HG03354 (cell line): ENCODE data around the gene EBF4.
"Not testable (repeated sequence)": the region's sequence is repeated elsewhere in the genome, so short reads cannot be mapped to it uniquely, and the experiment has no call there.

Experiments used
- ATAC-seq: cut with Tn5 transposase; IDR thresholded peaks from one replicate; pipeline ENCODE4 v1.9.1; 2021; ENCODE audit warnings: mild to moderate bottlenecking; ENCODE audit not compliant: unreplicated experiment, poor library complexity, severe bottlenecking

The EBF4 gene

DNA sequence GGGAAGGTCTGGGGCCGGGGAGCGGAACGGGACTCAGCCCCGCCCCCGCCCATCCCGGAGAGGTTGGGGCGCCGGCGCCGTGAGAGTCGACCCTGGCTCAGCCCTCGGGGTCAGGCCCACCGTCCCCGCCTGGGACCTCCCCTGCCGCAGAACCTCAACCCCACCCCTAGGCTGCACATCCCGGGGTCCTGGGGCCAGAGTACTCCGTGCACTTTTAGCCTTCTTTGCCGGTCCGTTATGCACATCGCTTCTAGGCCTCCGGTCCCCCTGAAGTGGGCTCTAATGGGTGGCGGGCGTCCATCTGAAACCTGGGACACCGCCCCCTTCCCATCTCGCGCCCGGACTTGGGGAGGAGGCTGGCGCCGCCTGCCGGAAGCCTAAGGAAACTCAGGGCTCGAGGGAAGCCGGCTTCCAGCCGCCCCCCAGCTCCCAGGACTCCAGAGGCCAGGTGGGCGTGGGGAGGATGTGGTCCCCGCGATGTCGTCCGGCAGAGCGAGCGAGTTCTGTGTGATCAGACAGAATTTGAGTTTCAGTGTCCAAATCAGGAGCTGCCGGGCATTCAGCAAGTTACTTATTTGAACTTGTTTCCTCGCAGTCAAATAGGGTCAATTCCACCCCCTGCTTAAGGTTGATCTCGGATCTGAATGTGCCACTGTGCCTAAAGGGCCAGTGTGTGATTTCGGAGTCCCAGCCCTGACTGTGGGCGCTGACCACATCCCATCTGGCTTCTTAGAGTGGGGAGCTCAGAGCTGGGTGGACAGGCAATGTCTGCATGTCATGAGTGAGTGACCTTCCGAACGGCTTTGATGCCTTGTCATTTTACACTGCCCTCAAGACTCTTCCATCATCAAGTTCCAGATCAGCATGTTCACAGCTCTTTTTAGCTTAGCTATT lies 60.2 kb downstream of the EBF4 start:
- no peak for ATAC-seq

DNA sequence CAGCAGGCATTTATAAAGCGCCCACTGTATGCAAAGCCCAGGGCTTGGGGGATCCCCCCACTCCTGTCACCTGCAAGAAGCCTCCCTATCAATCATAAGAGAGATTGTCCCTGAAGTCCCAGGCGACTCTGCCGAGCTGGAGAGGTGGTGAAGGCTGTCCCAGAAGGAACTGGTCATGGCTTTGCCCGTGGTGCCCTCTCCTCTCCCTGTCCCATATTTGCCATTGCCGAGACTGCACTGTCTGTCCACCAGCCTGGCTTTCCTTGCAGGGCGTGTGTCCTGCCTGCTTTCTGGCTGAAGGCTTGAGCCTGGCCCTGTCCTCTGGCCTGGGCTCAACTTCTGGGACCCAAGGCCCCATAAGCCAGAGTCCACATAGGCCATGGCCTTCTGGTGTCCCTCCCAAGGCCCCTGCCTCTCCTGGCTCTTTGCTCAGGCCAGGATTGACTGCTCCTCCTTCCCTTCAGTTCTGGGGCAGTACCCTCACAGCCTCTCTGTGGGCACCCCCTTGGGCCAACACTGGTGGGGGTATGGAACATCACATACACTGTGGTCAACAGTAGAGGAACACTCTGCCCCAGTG lies 61.0 kb downstream of the EBF4 start:
- ATAC-seq: no peak

DNA sequence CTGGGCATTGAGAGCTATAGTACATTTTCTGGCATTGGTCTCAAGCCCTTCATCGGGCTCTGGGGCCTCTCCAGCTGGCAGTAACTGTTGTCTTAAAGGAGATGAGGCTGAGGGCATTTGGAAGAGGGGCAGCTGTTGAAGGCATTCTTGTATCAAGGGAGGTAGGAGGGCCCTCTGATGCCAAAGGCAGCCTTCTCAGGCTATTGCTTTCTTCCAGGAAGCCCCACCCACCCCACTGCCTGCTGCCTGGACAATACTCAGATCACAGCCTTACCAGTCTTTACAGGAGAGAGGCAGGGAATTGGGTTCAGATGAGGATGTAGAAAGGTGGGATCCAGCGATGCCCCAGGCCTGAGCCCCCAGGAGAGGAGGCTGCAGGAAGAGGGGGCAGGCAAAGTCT lies 61.8 kb downstream of the EBF4 start:
- ATAC-seq: no peak

- no peak for ATAC-seq
Measured at GRCh38 chr20:2755451-2756055, 63.0 kb downstream of the EBF4 start.

DNA sequence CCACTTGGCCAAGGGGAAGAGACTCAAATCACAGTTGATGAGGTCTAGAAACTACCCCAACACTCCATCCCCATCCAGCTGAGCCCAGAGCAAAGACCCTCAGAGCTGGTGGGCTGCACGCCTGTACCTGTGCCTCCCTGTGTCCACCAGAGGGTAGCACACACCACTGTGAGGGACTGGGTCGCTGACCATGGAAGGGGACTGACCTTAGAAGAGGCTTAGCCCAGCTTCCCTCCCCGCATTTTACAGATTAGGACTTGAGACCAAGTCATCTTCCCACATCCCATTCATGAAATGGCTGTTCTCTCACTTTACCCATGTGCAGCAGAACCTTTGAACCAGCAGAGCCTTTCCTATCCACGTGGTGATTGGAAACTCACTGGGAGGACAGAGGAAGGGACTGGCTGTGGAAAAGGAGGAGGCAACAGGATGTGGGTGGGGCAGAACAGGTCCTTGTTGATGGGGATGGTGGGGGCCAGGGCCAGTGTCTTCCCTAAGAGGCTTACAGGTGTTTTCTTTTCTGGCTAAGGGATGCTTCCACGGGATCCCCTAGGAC lies 63.6 kb downstream of the EBF4 start:
- ATAC-seq: no peak

DNA sequence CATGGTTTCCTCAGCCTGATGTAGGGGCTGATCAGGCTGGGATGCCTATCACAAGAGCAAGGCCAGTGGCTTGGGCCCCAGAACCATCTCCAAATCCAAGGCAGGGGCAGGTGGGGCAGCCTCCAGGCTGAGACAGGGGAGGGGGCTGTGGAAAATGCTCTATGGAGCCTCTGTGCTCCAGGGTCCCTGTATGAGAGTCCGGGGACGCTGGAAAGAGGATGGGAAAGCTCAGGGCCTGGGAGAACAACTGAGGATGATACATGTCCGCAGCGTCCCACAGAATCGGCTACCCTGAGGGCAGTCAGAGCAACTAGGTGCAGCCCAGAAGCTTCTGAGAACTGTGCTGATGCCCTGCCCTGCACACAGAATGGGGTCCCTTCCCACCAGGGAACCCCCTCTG lies 64.4 kb downstream of the EBF4 start:
- ATAC-seq: no peak

DNA sequence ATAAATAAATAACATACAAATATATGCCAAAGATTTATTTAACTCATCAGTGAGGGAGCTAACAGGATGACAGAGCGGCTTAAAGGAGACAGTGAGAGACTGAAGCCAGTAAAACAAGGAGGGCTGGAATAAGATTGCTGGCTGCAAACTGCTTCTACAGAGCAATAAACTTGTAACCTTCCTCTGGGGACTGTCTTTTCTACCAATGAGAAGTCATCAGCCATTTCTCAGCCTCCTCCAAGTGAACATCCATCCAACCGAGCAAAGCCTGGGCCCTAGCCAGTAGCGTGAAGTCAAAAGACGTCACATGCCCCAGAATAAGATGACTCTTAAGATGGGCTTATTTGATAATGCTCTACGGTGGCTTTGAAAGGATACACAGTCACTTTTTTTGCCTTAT lies 65.4 kb downstream of the EBF4 start:
- no peak for ATAC-seq

DNA sequence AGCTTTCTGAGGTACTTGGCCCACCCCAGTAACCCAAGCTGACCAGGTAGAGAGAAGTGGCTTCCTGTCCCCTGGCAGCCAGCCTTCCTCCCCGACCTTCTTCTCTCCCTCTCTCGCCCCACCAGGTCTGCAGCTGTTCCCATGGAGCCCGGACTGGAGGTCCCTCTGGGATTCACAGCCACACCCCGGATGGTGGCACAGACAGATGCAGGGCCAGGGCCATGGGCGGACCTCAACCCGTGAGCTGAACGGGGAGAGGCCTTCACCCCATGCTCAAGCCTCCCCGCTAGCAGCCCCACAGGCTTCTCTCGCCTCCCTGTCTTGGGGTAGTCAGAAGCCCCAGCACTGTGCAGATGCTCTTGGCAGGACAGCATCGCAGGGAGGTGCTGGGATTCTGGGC lies 66.6 kb downstream of the EBF4 start:
- ATAC-seq: no peak

DNA sequence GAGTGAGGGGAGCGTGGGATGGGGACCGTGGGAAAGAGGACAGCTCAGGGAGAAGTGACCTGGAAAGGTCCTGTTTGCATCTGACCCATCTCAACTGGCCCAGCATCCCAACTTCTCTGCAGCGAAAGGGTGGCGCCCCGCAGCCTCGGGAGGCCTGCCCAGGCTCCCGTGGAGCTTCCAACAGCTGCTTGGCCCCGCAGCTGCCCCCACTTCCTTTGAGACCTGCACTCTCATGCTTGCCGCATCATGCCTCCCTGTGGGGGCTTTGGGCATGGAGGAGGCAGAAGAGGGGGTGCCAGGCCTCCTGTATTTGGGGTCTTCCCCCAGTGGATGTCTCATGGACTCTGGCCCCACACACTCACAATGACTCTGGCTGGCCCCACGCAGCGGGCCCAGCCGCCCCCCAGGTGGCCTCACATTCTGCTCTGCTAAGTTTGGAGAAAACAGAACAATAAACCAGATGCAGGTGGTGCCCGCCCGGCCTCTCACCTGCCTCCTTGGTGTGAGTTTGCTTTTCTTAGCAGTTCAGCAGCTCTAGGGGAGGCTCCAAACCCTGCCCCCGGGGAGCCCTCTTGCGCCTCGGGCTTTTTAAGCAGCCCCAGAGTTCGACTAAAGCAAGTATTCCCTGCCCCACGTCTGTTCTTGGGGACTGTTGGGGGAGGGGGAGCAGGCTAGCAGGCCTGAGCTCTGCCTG lies 67.2 kb downstream of the EBF4 start:
- ATAC-seq: no peak

DNA sequence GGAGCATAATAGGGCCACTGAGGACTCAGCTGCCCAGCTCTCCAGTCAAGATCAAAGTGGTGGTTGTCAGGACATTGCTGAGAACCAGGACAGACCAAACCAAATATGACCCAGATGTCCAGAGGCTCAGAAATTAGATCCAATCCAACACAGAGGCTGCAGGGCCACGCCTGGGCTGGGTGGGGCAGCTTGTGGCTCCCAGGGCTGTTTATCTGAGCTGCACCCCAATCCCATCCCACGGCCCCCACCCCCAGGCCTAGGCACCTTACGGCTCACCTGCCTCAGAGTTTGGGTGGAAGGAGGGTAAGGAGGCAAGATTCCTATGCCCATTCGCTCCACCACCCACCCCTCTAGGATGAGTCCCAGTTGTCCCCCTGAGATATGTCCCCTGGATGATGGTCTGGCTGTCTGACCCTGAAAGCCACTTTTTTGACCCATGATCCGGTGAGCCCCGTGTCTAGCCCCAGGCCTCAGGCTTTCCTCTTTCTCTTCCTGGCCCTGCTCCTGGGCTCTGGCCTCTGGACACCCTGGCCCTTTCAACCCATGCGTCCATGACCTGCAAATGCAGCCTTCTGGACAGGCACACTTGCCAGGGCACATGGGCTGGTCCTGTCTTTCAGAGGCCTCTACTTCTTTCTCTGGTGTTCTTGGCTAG lies 67.8 kb downstream of the EBF4 start:
- no peak for ATAC-seq

GRCh38 chr20:2760952-2761305 lies 68.3 kb downstream of the EBF4 start:
- ATAC-seq: no peak

- ATAC-seq: no peak
Measured at GRCh38 chr20:2761885-2762284, 69.3 kb downstream of the EBF4 start.

- no peak for ATAC-seq
Measured at GRCh38 chr20:2762578-2763131, 70.1 kb downstream of the EBF4 start.

DNA sequence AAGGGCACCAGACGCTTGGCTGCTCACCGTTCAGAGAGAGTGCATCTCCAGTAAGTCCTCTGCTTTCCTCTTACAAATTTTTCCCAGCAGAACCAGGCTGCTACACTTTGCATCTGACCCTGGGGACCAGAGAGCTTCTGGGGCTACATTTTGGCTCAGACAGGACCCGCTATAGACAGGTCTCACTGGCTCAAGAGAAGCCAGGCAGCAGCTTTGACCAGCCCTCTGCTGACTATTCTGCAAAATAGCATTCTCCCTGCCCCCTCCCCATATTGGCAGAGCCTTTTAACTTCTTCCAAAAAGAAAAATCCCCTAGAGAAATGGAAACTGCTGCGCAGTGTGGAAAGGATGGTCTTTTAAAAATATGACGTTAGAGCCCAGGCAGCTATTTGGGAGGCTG lies 70.6 kb downstream of the EBF4 start:
- ATAC-seq: no peak

DNA sequence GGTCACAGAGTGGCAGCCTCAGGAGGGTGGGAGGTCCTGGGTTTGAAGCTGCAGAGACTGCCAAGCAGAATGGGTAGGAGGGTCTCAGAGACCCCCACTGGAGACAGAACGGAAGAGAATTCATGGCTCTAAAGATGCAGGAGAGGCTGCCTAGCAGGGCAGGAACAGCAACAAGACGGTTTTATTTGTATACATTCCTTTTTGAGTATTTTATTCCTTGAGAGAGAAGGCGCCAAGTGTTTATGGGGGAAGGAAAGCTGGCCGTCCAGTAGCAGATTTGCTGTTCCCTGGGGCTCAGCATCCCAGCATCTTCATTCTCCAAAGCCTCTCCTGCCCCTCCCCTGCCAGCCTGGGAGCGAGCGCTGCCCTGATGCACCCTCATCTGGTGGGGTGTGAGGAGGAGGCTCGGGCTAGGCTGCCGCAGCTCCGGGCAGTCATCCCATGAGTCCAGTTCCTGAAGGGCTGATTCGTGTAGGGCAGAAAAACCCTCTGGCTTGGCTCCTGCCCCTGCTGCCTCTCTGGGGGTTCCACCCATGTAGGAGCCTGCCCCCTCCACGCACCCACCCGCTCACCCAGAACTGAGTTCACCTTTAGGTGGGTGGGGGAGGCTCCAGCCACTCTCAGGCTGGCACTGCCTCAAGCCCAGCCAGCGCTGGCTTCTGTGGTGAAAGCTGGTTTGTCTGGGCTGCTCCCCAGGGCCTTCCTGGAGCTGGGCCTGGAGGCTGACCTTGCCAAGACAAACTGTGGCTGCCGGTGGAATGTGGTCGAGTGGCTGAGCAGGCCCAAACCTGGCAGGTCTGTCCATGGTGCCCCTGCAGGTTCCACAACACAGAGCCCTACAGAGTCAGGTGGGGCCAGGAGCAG lies 75.4 kb downstream of the EBF4 start:
- no peak for ATAC-seq

DNA sequence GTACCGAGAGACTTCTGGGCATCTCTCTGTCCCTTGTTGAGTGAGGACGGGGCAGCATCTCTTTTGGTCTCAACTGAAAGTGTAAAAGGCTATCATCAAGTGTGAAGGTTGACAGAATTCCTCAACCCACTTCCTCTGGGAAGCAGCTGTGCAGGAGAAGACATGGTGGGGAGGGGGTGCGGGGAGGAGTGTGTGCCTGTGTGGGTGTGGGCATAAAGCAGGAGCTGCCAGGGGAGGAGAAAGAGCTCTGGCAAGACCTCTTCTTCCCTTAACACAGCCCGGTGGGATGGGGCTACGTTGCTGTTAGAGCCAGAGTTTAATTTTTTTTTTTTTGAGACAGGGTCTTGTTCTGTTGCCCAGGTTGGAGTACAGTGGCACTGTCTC lies 76.0 kb downstream of the EBF4 start:
- ATAC-seq: no peak

GRCh38 chr20:2770091-2770490 lies 77.5 kb downstream of the EBF4 start:
- not testable (repeated sequence) for ATAC-seq

DNA sequence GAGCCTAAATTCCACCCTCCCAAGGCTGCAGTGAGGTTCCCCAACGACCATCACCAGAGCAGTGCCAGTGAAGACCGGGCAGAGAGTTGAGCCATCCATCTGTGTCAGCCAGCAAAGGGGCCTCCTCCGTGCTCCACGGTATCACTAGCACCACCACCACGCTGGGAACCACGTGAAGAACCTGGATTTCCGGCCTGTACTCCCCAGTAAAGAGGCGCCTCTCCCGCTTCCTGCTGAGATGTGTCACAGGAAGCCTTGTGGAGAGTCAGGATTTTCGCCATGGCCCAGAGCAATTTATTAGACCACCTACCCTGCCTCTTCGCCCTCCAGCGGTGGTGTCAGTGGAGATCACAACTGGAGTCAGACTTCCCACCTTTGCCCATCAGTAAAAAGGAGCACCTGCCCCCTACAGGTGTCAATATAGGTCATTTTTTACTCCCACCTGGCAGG lies 79.1 kb downstream of the EBF4 start:
- ATAC-seq: no peak

DNA sequence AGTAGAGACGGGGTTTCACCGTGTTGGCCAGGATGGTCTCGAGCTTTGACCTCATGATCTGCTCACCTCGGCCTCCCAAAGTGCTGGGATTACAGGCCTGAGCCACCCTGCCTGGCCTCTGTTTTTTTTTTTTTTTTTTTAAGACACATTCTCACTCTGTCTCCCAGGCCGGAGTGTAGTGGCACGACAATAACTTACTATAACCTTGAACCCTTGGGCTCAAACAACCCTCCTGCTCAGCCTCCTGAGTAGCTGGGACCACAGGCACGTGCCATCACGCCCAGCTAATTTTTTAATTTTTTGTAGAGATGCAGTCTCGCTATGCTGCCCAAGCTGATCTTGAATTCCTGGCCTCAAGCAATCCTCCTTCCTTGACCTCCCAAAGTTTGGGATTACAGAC lies 81.2 kb downstream of the EBF4 start:
- ATAC-seq: no peak
